WERI-Rb-1 (cell line): ENCODE results near the gene IL17RA.

Experiments
- DNase-seq: peaks from one replicate; pipeline ENCODE4 v3.0.0-alpha.2; 2020
- H3K27ac ChIP-seq: fragments of 250-450 bp; sonication (Bioruptor Pico); 2 replicates; pipeline ENCODE4 v1.5.1; 2020; ENCODE audit warnings: mild to moderate bottlenecking, moderate library complexity
- H3K27me3 ChIP-seq: fragments of 250-450 bp; sonication (Bioruptor Pico); 2 replicates; pipeline ENCODE4 v1.5.1; 2021; ENCODE audit warnings: mild to moderate bottlenecking, low read depth, moderate library complexity; ENCODE audit not compliant: insufficient read depth, severe bottlenecking
- H3K36me3 ChIP-seq: fragments of 250-450 bp; sonication (Bioruptor Pico); 2 replicates; pipeline ENCODE4 v1.5.1; 2020; ENCODE audit warnings: mild to moderate bottlenecking, moderate library complexity
- H3K4me3 ChIP-seq: 2 replicates; pipeline ENCODE4 v1.5.1; 2011; ENCODE audit warnings: low read depth, mild to moderate bottlenecking, control low read depth, low read length
- H3K9me3 ChIP-seq: fragments of 250-450 bp; sonication (Bioruptor Pico); 2 replicates; pipeline ENCODE4 v1.5.1; 2021; ENCODE audit warnings: mild to moderate bottlenecking, moderate library complexity; ENCODE audit not compliant: severe bottlenecking
- CTCF ChIP-seq: IDR thresholded peaks from 2 replicates; pipeline ENCODE4 v1.5.1; 2011; ENCODE audit warnings: low read depth, mild to moderate bottlenecking, control low read depth, inconsistent platforms, low read length

The IL17RA gene

DNA sequence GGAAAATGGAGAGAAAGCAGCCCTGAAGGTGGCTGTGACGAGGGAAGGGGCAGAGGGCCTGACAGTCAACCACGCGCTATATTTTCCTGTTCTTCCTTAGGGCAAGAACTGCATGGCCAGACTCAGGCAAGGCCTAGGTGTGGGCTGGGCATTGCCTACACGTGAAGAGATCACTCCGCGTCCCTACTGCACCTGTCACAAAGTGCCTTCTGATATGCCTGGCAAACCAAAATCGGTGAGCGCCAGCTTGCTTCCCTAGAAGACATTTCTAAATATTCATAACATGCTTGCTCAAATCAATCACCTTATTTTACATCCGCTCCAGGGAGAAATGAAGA is 30.1 kb downstream of the IL17RA start:
- no peak overlapping the region for H3K4me3 ChIP-seq
- H3K9me3 ChIP-seq, result no peaks in the 10 kb centered on the region
- no peaks in the 10 kb centered on the region for H3K27me3 ChIP-seq
- TF ChIP-seq CTCF, result no peak
- H3K36me3 ChIP-seq, result peaks cover 13% of the 10 kb centered on the region
- no peak for DNase-seq
- no peak overlapping the region for H3K27ac ChIP-seq

GRCh38 chr22:17115236-17115635 is 30.4 kb downstream of the IL17RA start:
- H3K4me3 ChIP-seq, result no peak overlapping the region

GRCh38 chr22:17115945-17116565 is 31.3 kb downstream of the IL17RA start:
- H3K36me3 ChIP-seq, result peaks cover 17% of the 10 kb centered on the region
- TF ChIP-seq CTCF, result no peak
- no peak for DNase-seq
- no peaks in the 10 kb centered on the region for H3K9me3 ChIP-seq
- no peaks in the 10 kb centered on the region for H3K27me3 ChIP-seq
- no peak overlapping the region for H3K4me3 ChIP-seq
- H3K27ac ChIP-seq, result no peak overlapping the region

More at GRCh38 chr22:17115236-17115635, 30.4 kb downstream of the IL17RA start:
- H3K9me3 ChIP-seq, result no peaks in the 10 kb centered on the region
- no peak for TF ChIP-seq CTCF
- no peak overlapping the region for H3K27ac ChIP-seq
- H3K36me3 ChIP-seq, result peaks cover 14% of the 10 kb centered on the region
- DNase-seq, result no peak
- H3K27me3 ChIP-seq, result no peaks in the 10 kb centered on the region

- no peaks in the 10 kb centered on the region for H3K9me3 ChIP-seq
- no peaks in the 10 kb centered on the region for H3K27me3 ChIP-seq
- no peak overlapping the region for H3K4me3 ChIP-seq
- DNase-seq, result no peak
- no peak overlapping the region; the same call in 1 of the 2 replicates for H3K27ac ChIP-seq
- TF ChIP-seq CTCF, result no peak
- H3K36me3 ChIP-seq, result peaks cover 17% of the 10 kb centered on the region
Measured at GRCh38 chr22:17116572-17117330, 32.0 kb downstream of the IL17RA start.

GRCh38 chr22:17117400-17117799 is 32.6 kb downstream of the IL17RA start:
- H3K36me3 ChIP-seq, result peaks cover 17% of the 10 kb centered on the region
- no peak overlapping the region for H3K27ac ChIP-seq
- no peak overlapping the region for H3K4me3 ChIP-seq
- no peaks in the 10 kb centered on the region for H3K9me3 ChIP-seq
- DNase-seq, result no peak
- no peaks in the 10 kb centered on the region for H3K27me3 ChIP-seq
- TF ChIP-seq CTCF, result no peak
